Caco-2 (cell line): ENCODE measurements around the gene UBE2L3. TPM values are rescaled to one million over a fixed set of nuclear protein-coding genes. Genes with fewer than 3 reads are reported as not detected.
A peak's percentile ranks its signal among the peaks of the same experiment; 100 is the strongest.

ENCODE experiments used
- BruUV-seq: library from RNA; stranded (reverse); fragments of 400-500 nt; replicated peaks from 2 replicates; lab custom pipeline; 2021; lab: Mats Ljungman, UMichigan
- CTCF ChIA-PET: fragments of 300-600 bp; sonication (Branson Sonifier 250); formaldehyde crosslinking; loops from one replicate; lab custom pipeline; 2022; ENCODE audit warnings: antibody characterized with exemption; lab: Charles Lee
- POLR2A ChIA-PET: fragments of 300-600 bp; sonication (Branson Sonifier 250); formaldehyde crosslinking; loops from one replicate; lab custom pipeline; 2022; ENCODE audit warnings: antibody characterized with exemption; lab: Charles Lee
- DNase-seq, 2 experiments: peaks; one replicate each; pipeline versions ENCODE4 v3.0.0 to v3.0.0-alpha.2; 2020 to 2022
- H3K27me3 ChIP-seq: replicated peaks from 2 replicates; pipeline ENCODE4 v1.6.0; 2011; ENCODE audit warnings: low read length; ENCODE audit not compliant: control insufficient read depth, insufficient read depth
- H3K36me3 ChIP-seq: 2 replicates; pipeline ENCODE4 v1.5.1; 2011; ENCODE audit warnings: low read length; ENCODE audit not compliant: control insufficient read depth, insufficient read depth
- H3K4me1 ChIP-seq: fragments of 250-450 bp; sonication (Bioruptor Pico); 2 replicates; pipeline ENCODE4 v1.5.1; 2020; ENCODE audit warnings: mild to moderate bottlenecking
- H3K4me3 ChIP-seq: 2 replicates; pipeline ENCODE4 v1.5.1; 2011; ENCODE audit warnings: low read depth, mild to moderate bottlenecking, control low read depth, low read length
- H3K9me3 ChIP-seq: fragments of 250-450 bp; sonication (Bioruptor Pico); 2 replicates; pipeline ENCODE4 v1.5.1; 2020; ENCODE audit warnings: mild to moderate bottlenecking, moderate library complexity
- H3K27ac Mint-ChIP-seq: one replicate; pipeline ENCODE4 v1.8.0; 2022; ENCODE audit warnings: mixed read lengths; ENCODE audit not compliant: unreplicated experiment
- H3K27me3 Mint-ChIP-seq: one replicate; pipeline ENCODE4 v1.8.0; 2022; ENCODE audit warnings: mixed read lengths; ENCODE audit not compliant: insufficient read depth, unreplicated experiment
- H3K36me3 Mint-ChIP-seq: one replicate; pipeline ENCODE4 v1.8.0; 2022; ENCODE audit warnings: mild to moderate bottlenecking, mixed read lengths; ENCODE audit not compliant: insufficient read depth, unreplicated experiment
- H3K4me1 Mint-ChIP-seq: one replicate; pipeline ENCODE4 v1.8.0; 2022; ENCODE audit warnings: low read depth, mixed read lengths; ENCODE audit not compliant: unreplicated experiment
- H3K4me3 Mint-ChIP-seq: one replicate; pipeline ENCODE4 v1.8.0; 2022; ENCODE audit warnings: mild to moderate bottlenecking, moderate library complexity, mixed read lengths; ENCODE audit not compliant: unreplicated experiment
- H3K9me3 Mint-ChIP-seq: one replicate; pipeline ENCODE4 v1.8.0; 2022; ENCODE audit warnings: mixed read lengths; ENCODE audit not compliant: unreplicated experiment
- intact Hi-C: fragments of 100-400 bp; cut with micrococcal nuclease; formaldehyde crosslinking; loops from one replicate; pipeline ENCODE4 v1.10.0; 2022; ENCODE audit not compliant: unreplicated experiment
- total RNA-seq: library from RNA; stranded (reverse); gene quantifications from 2 replicates; pipeline ENCODE4 v1.2.3, GENCODE V29; 2022
- TF ChIP-seq, protein P1 (sequence below), 2 experiments: fragments of 200-600 bp in 1 of 2; IDR thresholded peaks; 1 replicate in 1 of 2; 2 replicates in 1 of 2; pipeline versions ENCODE4 v1.5.1 to v1.8.0; 2011 to 2022; ENCODE audit warnings: antibody characterized with exemption in 1 of 2, control low read depth in 1 of 2, inconsistent platforms in 1 of 2, low read depth in 1 of 2, low read length in 1 of 2, mild to moderate bottlenecking in 1 of 2, moderate library complexity in 1 of 2; ENCODE audit not compliant: insufficient read depth in 1 of 2, severe bottlenecking in 1 of 2, unreplicated experiment in 1 of 2

The UBE2L3 gene
- total RNA-seq, 1 experiment from 2014 or later, result 63.4 TPM

DNA sequence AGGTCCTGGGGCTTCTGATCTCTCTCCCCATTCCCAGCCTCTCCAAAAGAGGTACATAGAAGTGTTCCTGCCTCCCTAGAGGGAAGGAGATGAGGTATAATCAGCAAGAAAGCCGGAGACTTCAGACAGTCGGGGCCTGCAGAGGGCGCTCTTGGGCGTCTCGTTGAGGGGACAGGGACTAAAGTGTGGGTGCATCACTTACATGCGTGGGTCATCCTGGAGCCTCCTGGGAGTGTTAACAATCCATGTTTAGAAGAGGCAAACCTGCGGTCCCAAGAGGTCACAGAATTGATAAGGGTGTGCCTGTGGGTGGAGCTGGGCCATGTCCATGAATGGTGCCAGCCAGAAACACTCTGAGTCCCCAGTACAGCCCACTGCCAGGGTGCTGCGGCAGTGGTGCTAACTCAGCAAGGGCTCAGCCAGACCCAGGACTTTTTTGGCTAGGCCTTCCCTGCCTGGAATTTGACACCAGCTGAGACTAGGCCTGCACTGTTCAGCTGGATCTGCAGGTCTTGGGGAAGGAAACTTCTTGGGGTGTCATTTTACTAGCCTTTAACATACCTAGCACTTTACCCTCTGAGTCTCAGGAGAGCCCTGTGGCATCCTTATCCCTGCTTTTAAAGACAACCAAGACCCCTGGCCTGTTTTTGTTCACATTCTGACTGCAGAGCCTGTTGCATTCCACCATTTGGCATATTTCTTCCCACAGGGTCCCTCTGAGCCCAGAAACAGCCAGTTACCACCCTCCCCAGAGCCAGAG, 56.8 kb downstream of the UBE2L3 start:
- H3K4me3 ChIP-seq, result no peak overlapping the region
- DNase-seq, result peak in 1 of 2 experiments; percentile 65
- peaks cover 5% of the 10 kb centered on the region; the same call in 1 of the 2 replicates for H3K4me1 ChIP-seq
- Mint-ChIP-seq H3K4me3 (no peak overlapping the region), H3K36me3 (peaks cover 94% of the 10 kb centered on the region), H3K9me3 (no peaks in the 10 kb centered on the region), H3K27ac (peak overlapping the region; percentile 72), H3K27me3 (no peaks in the 10 kb centered on the region), H3K4me1 (peaks cover 11% of the 10 kb centered on the region)
- no peaks in the 10 kb centered on the region for H3K9me3 ChIP-seq
- no TSS peak for BruUV-seq
- TF ChIP-seq, protein P1, sequence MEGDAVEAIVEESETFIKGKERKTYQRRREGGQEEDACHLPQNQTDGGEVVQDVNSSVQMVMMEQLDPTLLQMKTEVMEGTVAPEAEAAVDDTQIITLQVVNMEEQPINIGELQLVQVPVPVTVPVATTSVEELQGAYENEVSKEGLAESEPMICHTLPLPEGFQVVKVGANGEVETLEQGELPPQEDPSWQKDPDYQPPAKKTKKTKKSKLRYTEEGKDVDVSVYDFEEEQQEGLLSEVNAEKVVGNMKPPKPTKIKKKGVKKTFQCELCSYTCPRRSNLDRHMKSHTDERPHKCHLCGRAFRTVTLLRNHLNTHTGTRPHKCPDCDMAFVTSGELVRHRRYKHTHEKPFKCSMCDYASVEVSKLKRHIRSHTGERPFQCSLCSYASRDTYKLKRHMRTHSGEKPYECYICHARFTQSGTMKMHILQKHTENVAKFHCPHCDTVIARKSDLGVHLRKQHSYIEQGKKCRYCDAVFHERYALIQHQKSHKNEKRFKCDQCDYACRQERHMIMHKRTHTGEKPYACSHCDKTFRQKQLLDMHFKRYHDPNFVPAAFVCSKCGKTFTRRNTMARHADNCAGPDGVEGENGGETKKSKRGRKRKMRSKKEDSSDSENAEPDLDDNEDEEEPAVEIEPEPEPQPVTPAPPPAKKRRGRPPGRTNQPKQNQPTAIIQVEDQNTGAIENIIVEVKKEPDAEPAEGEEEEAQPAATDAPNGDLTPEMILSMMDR (IDR thresholded peaks at IDR 0.05; ENCODE audit: insufficient read depth in 1 of 2, low read depth in 1 of 2, low read length in 1 of 2, severe bottlenecking in 1 of 2, unreplicated experiment in 1 of 2), result peak; percentile 42 to 63
- H3K36me3 ChIP-seq, result peaks cover 4% of the 10 kb centered on the region; the same call in 1 of the 2 replicates
- ChIA-PET CTCF (interaction anchor here (0.6 to 2.5 kb wide), 3 partner anchors 18 to 22 kb away, joined by 6 to 10 read pairs (median 6); partner anchors contain the start of gene SDF2L1), POLR2A (no interaction called here)
- intact Hi-C loops, result no loop called here
- no peaks in the 10 kb centered on the region for H3K27me3 ChIP-seq

DNA sequence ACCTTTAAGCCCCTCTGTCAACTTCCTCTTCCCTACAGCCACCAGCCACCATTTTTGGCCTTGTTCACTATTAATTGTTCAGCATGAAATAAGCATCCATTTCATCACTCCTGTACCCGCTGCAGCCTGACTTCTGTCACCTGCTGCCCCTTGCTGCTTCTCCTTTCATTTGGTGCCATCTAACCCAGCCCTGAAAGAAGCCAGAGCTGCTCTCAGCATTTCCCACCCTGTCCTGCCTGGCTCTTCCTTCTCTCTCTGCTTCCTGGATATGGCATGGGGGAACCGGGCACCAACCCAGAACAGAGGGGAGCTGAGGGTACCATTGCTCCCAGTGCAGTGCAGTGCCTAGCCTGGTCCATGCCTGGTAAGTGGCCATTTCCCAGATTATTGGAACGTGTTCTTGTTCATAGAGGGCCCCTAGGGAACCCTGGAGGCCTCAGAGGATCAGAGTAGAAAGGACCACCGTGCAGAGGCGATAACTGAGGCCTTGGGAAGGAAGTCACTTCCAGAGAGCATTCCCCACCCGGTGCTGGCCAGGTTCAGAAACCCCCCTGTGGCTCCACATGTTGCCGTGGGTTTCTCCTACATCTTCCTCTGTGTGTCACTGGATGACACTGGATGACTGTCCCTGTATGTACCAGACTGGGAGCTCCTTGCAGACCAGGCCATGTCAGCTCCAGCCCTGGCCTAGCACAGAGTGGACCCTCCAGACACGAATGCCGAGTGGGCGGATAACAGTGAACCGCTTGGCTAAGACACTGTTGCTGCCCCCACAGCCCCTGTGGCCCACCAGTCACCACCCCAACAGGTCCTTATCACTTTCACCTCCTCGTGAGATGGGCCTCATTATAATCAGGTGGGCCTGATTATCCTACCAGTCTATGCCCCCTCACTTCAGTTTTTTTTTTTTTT, 57.6 kb downstream of the UBE2L3 start:
- Histone ChIP-seq H3K4me3 (no peak overlapping the region), H3K36me3 (peaks cover 4% of the 10 kb centered on the region; the same call in 1 of the 2 replicates), H3K4me1 (peaks cover 5% of the 10 kb centered on the region; the same call in 1 of the 2 replicates), H3K9me3 (no peaks in the 10 kb centered on the region), H3K27me3 (no peaks in the 10 kb centered on the region)
- Mint-ChIP-seq H3K27ac (peak overlapping the region; percentile 22), H3K4me1 (peaks cover 11% of the 10 kb centered on the region), H3K9me3 (no peaks in the 10 kb centered on the region), H3K27me3 (no peaks in the 10 kb centered on the region), H3K36me3 (peaks cover 92% of the 10 kb centered on the region), H3K4me3 (no peak overlapping the region)
- TF ChIP-seq, protein P1 (IDR thresholded peaks at IDR 0.05; ENCODE audit: insufficient read depth in 1 of 2, low read depth in 1 of 2, low read length in 1 of 2, severe bottlenecking in 1 of 2, unreplicated experiment in 1 of 2), result no peak
- POLR2A ChIA-PET, result interaction anchor here (0.5 kb wide), 1 partner anchor 9 kb away, joined by 3 read pairs; no protein-coding TSS in a partner anchor
- DNase-seq, result no peak
- intact Hi-C loops, result no loop called here
- CTCF ChIA-PET, result interaction anchor here (0.6 to 2.1 kb wide), 3 partner anchors 17 to 22 kb away, joined by 6 to 12 read pairs (median 6); partner anchors contain the start of gene SDF2L1
- no TSS peak for BruUV-seq
